ENCODE data around the gene ANP32A. TPM values are rescaled to one million over a fixed set of nuclear protein-coding genes. Genes with fewer than 3 reads are reported as not detected.

Gene ANP32A
- total and polyA plus RNA-seq, 9 donors, result 29.4 to 158 (median 86.3) TPM

- H3K36me3 ChIP-seq, result no peaks in the 10 kb centered on the region
- intact Hi-C loops (cut with DNase I), result loop anchor here in 1 of 4 donors (10.0 kb wide), 1 partner anchor 261 kb away; no protein-coding TSS in a partner anchor
- H3K9me3 ChIP-seq, result no peaks in the 10 kb centered on the region
- H3K4me3 ChIP-seq, result no peak overlapping the region
- no peak for TF ChIP-seq EP300 (IDR thresholded peaks at IDR 0.05)
- TF ChIP-seq CTCF (IDR thresholded peaks at IDR 0.05), result no peak
- no peak for TF ChIP-seq POLR2A (IDR thresholded peaks at IDR 0.05)
- DNase-seq, result no peak
- H3K27me3 ChIP-seq, result no peaks in the 10 kb centered on the region
- 71 to 74% (median 74%) methylated on average over 4 of the region's 4 CpGs for WGBS, 3 donors
- H3K27ac ChIP-seq, result no peak overlapping the region
- peaks cover 4% of the 10 kb centered on the region for H3K4me1 ChIP-seq (ENCODE audit: insufficient read depth)
Measured at GRCh38 chr15:68815598-68815997, 5.1 kb downstream of the ANP32A start.

GRCh38 chr15:68814596-68814995 is 6.1 kb downstream of the ANP32A start:
- TF ChIP-seq POLR2A (IDR thresholded peaks at IDR 0.05) (no peak), CTCF (IDR thresholded peaks at IDR 0.05) (no peak), EP300 (IDR thresholded peaks at IDR 0.05) (no peak)
- H3K27ac ChIP-seq, result no peak overlapping the region
- 90 to 93% (median 90%) methylated on average over 6 of the region's 6 CpGs for WGBS, 3 donors

GRCh38 chr15:68812597-68813431 is 7.9 kb downstream of the ANP32A start:
- H3K27ac ChIP-seq, result no peak overlapping the region
- no peak overlapping the region for H3K4me3 ChIP-seq
- H3K9me3 ChIP-seq, result no peaks in the 10 kb centered on the region
- WGBS, 3 donors, result 16 to 22% (median 17%) methylated on average over 4 of the region's 4 CpGs
- H3K4me1 ChIP-seq (ENCODE audit: insufficient read depth), result peaks cover 4% of the 10 kb centered on the region
- DNase-seq, result no peak
- no peaks in the 10 kb centered on the region for H3K27me3 ChIP-seq
- intact Hi-C loops (cut with DNase I), result loop anchor here in 1 of 4 donors (10.0 kb wide), 1 partner anchor 258 kb away; no protein-coding TSS in a partner anchor
- no peak for TF ChIP-seq EP300 (IDR thresholded peaks at IDR 0.05)
- TF ChIP-seq CTCF (IDR thresholded peaks at IDR 0.05), result no peak
- TF ChIP-seq POLR2A (IDR thresholded peaks at IDR 0.05), result no peak
- H3K36me3 ChIP-seq, result no peaks in the 10 kb centered on the region

More at GRCh38 chr15:68814596-68814995, 6.1 kb downstream of the ANP32A start:
- Histone ChIP-seq H3K4me1 (ENCODE audit: insufficient read depth) (peaks cover 4% of the 10 kb centered on the region), H3K9me3 (no peaks in the 10 kb centered on the region), H3K27me3 (no peaks in the 10 kb centered on the region), H3K4me3 (no peak overlapping the region), H3K36me3 (no peaks in the 10 kb centered on the region)
- DNase-seq, result no peak
- intact Hi-C loops (cut with DNase I), result loop anchor here in 1 of 4 donors (10.0 kb wide), 1 partner anchor 260 kb away; no protein-coding TSS in a partner anchor

- H3K27ac ChIP-seq, result no peak overlapping the region
- H3K36me3 ChIP-seq, result no peaks in the 10 kb centered on the region
Measured at GRCh38 chr15:68812069-68812468, 8.6 kb downstream of the ANP32A start.

More at GRCh38 chr15:68812069-68812468, 8.6 kb downstream of the ANP32A start:
- peaks cover 4% of the 10 kb centered on the region for H3K4me1 ChIP-seq (ENCODE audit: insufficient read depth)
- no peaks in the 10 kb centered on the region for H3K27me3 ChIP-seq
- DNase-seq, result no peak
- H3K4me3 ChIP-seq, result no peak overlapping the region
- 86 to 90% (median 87%) methylated on average over 8 of the region's 8 CpGs for WGBS, 3 donors
- intact Hi-C loops (cut with DNase I), result loop anchor here in 1 of 4 donors (10.0 kb wide), 1 partner anchor 257 kb away; no protein-coding TSS in a partner anchor
- no peaks in the 10 kb centered on the region for H3K9me3 ChIP-seq
- no peak for TF ChIP-seq POLR2A (IDR thresholded peaks at IDR 0.05)
- no peak for TF ChIP-seq CTCF (IDR thresholded peaks at IDR 0.05)
- no peak for TF ChIP-seq EP300 (IDR thresholded peaks at IDR 0.05)
